HCT116 (cell line): ENCODE data around the gene ZNF780A. TPM values are rescaled to one million over a fixed set of nuclear protein-coding genes. Genes with fewer than 3 reads are reported as not detected.

Experiments
- ATAC-seq: fragments of 200-7000 bp; cut with Tn5 transposase; 2 replicates; pipeline ENCODE4 v1.9.1; 2020; ENCODE audit warnings: mild to moderate bottlenecking, moderate library complexity
- BruUV-seq: library from RNA; stranded (reverse); fragments of 400-500 nt; replicated peaks from 2 replicates; lab custom pipeline; 2021; lab: Mats Ljungman, UMichigan
- CTCF ChIA-PET: fragments of 300-600 bp; sonication (Branson Sonifier 250); formaldehyde crosslinking; loops from one replicate; lab custom pipeline; 2021; ENCODE audit warnings: antibody characterized with exemption; lab: Charles Lee
- POLR2A ChIA-PET: fragments of 300-600, 350-600 bp; sonication (Branson Sonifier 250); formaldehyde crosslinking; loops from one replicate; lab custom pipeline; 2021; ENCODE audit warnings: antibody characterized with exemption; lab: Charles Lee
- RAD21 ChIA-PET, 2 experiments: fragments of 300-600 bp; sonication (Branson Sonifier 250); formaldehyde crosslinking; loops; one replicate each; lab custom pipeline; 2023; ENCODE audit warnings: low total read pairs in 2 of 2; ENCODE audit not compliant: uncharacterized antibody in 2 of 2, unreplicated experiment in 2 of 2, low non-redundant PET in 1 of 2; lab: Charles Lee
- DNase-seq: peaks from one replicate; pipeline ENCODE4 v3.0.0-alpha.2; 2010; ENCODE audit warnings: low read depth, low spot score
- H2AFZ ChIP-seq: fragments of 200-600 bp; shearing (Covaris generic), sonication (generic); 2 replicates; pipeline ENCODE4 v1.6.1; 2017; ENCODE audit warnings: low read depth, mixed run types, mixed read lengths, antibody characterized with exemption, low read length; ENCODE audit not compliant: poor library complexity, severe bottlenecking
- H3K27ac ChIP-seq: 2 replicates; pipeline ENCODE4 v1.5.1; 2012; ENCODE audit warnings: low read depth, low read length
- H3K27me3 ChIP-seq: fragments of 200-600 bp; sonication (generic); 2 replicates; pipeline ENCODE4 v1.6.1; 2016; ENCODE audit warnings: mixed run types, low read length, mixed read lengths; ENCODE audit not compliant: insufficient read depth
- H3K36me3 ChIP-seq, 2 experiments: fragments of 200-500 bp in 1 of 2; fragments of 200-600 bp in 1 of 2; sonication (Bioruptor generic) in 1 of 2; sonication (generic) in 1 of 2; 2 replicates each; pipeline versions ENCODE4 v1.5.1 to v1.6.1; 2014 to 2016; ENCODE audit warnings: low read length in 2 of 2, inconsistent platforms in 1 of 2, mixed read lengths in 1 of 2, mixed run types in 1 of 2; ENCODE audit not compliant: insufficient read depth in 2 of 2, control insufficient read depth in 1 of 2
- H3K4me1 ChIP-seq, 2 experiments: fragments of 200-600 bp in 1 of 2; sonication (generic) in 1 of 2; 2 replicates each; pipeline versions ENCODE4 v1.5.1 to v1.6.1; 2012 to 2017; ENCODE audit warnings: low read length in 2 of 2, inconsistent platforms in 1 of 2, mild to moderate bottlenecking in 1 of 2, mixed read lengths in 1 of 2, mixed run types in 1 of 2, moderate library complexity in 1 of 2; ENCODE audit not compliant: insufficient read depth in 2 of 2, control insufficient read depth in 1 of 2
- H3K4me2 ChIP-seq: fragments of 200-600 bp; sonication (generic); 2 replicates; pipeline ENCODE4 v1.6.1; 2017; ENCODE audit warnings: mixed run types, low read length, mixed read lengths
- H3K4me3 ChIP-seq, 2 experiments: fragments of 200-600 bp in 1 of 2; sonication (generic) in 1 of 2; replicated peaks in 1 of 2; 2 replicates each; pipeline ENCODE4 v1.5.1; 2011 to 2016; ENCODE audit warnings: low read length in 2 of 2, control low read depth in 1 of 2, low read depth in 1 of 2, mild to moderate bottlenecking in 1 of 2, mixed read lengths in 1 of 2, mixed run types in 1 of 2
- H3K79me2 ChIP-seq: fragments of 200-600 bp; sonication (generic); 2 replicates; pipeline ENCODE4 v1.6.1; 2017; ENCODE audit warnings: mild to moderate bottlenecking, mixed run types, low read length, moderate library complexity, mixed read lengths; ENCODE audit not compliant: insufficient read depth
- H3K9ac ChIP-seq: fragments of 200-600 bp; sonication (generic); 2 replicates; pipeline ENCODE4 v1.6.1; 2016; ENCODE audit warnings: low read length, mixed read lengths
- H3K9me2 ChIP-seq: fragments of 200-600 bp; sonication (generic), shearing (Covaris generic); 2 replicates; pipeline ENCODE4 v1.6.1; 2017; ENCODE audit warnings: mixed run types, mild to moderate bottlenecking, moderate library complexity; ENCODE audit not compliant: insufficient read depth
- H3K9me3 ChIP-seq, 2 experiments: fragments of 200-500 bp in 1 of 2; fragments of 200-600 bp in 1 of 2; sonication (Bioruptor generic) in 1 of 2; sonication (generic) in 1 of 2; 2 replicates each; pipeline ENCODE4 v1.6.1; 2014 to 2017; ENCODE audit warnings: low read length in 2 of 2, mixed read lengths in 2 of 2, inconsistent platforms in 1 of 2, low read depth in 1 of 2, mild to moderate bottlenecking in 1 of 2, mixed run types in 1 of 2, moderate library complexity in 1 of 2; ENCODE audit not compliant: control insufficient read depth in 1 of 2, insufficient read depth in 1 of 2
- H4K20me1 ChIP-seq: fragments of 200-600 bp; sonication (generic), shearing (Covaris generic); 2 replicates; pipeline ENCODE4 v1.6.1; 2017; ENCODE audit warnings: mixed run types, mild to moderate bottlenecking, moderate library complexity; ENCODE audit not compliant: insufficient read depth
- CBX3 ChIP-seq: IDR thresholded peaks from 2 replicates; pipeline ENCODE4 v1.6.1; 2012; ENCODE audit warnings: low read depth
- CEBPB ChIP-seq: IDR thresholded peaks from 2 replicates; pipeline ENCODE4 v1.6.1; 2012; ENCODE audit warnings: low read depth
- EGR1 ChIP-seq: IDR thresholded peaks from 2 replicates; pipeline ENCODE4 v1.6.1; 2012; ENCODE audit warnings: low read depth
- ELF1 ChIP-seq: IDR thresholded peaks from 2 replicates; pipeline ENCODE4 v1.6.1; 2012; ENCODE audit warnings: low read depth, borderline replicate concordance
- EZH2 ChIP-seq: fragments of 200-600 bp; sonication (generic); IDR thresholded peaks from 2 replicates; pipeline ENCODE4 v1.6.1; 2017; ENCODE audit warnings: antibody characterized with exemption, mixed run types
- EZH2phosphoT487 ChIP-seq: fragments of 200-600 bp; IDR thresholded peaks from 2 replicates; pipeline ENCODE4 v1.6.1; 2018; ENCODE audit warnings: antibody characterized with exemption, borderline replicate concordance
- JUND ChIP-seq: IDR thresholded peaks from 2 replicates; pipeline ENCODE4 v1.6.1; 2012
- MAX ChIP-seq: IDR thresholded peaks from 2 replicates; pipeline ENCODE4 v1.6.1; 2012
- POLR2A ChIP-seq: IDR thresholded peaks from 2 replicates; pipeline ENCODE4 v1.7.0; 2011; ENCODE audit warnings: borderline replicate concordance; ENCODE audit not compliant: insufficient read depth, insufficient read length; ENCODE audit errors: extremely low read depth
- POLR2AphosphoS5 ChIP-seq: IDR thresholded peaks from 2 replicates; pipeline ENCODE4 v1.6.1; 2011; ENCODE audit warnings: mild to moderate bottlenecking, low read depth, low read length, moderate library complexity
- RAD21 ChIP-seq: IDR thresholded peaks from 2 replicates; pipeline ENCODE4 v1.6.1; 2012; ENCODE audit warnings: low read depth, mild to moderate bottlenecking
- SIN3A ChIP-seq: IDR thresholded peaks from 2 replicates; pipeline ENCODE4 v1.6.1; 2012; ENCODE audit warnings: low read depth
- ZBTB33 ChIP-seq: IDR thresholded peaks from 2 replicates; pipeline ENCODE4 v1.6.1; 2011; ENCODE audit warnings: mild to moderate bottlenecking, low read length, moderate library complexity; ENCODE audit not compliant: insufficient replicate concordance; ENCODE audit errors: extremely low read depth
- ZFX ChIP-seq: fragments of 450-650 bp; IDR thresholded peaks from 2 replicates; pipeline ENCODE4 v1.6.1; 2017
- ZNF274 ChIP-seq: fragments of 200-500 bp; sonication (Bioruptor generic); IDR thresholded peaks from 2 replicates; pipeline ENCODE4 v1.6.1; 2014; ENCODE audit warnings: mild to moderate bottlenecking, low read depth, low read length, inconsistent platforms
- intact Hi-C: fragments of 100-400 bp; cut with micrococcal nuclease; formaldehyde crosslinking; loops from 2 replicates; pipeline ENCODE4 v1.10.0; 2022
- total RNA-seq: library from RNA; stranded (reverse); gene quantifications from one replicate; pipeline ENCODE4 v1.2.1, GENCODE V29; 2021; ENCODE audit not compliant: unreplicated experiment

The ZNF780A gene
- total RNA-seq, 1 experiment from 2014 or later, result 18.9 TPM

- Histone ChIP-seq H3K79me2 (peaks cover 8% of the 10 kb centered on the region; the same call in 1 of the 2 replicates), H3K36me3 (no peaks in the 10 kb centered on the region), H3K4me1 (peaks cover 2 to 17% of the 10 kb centered on the region in 2 experiments; a peak in 1 of 4 replicates), H2AFZ (peak within 1 kb of the TSS; percentile 66), H3K9ac (peak within 1 kb of the TSS; percentile 64), H4K20me1 (no peaks in the 10 kb centered on the region), H3K4me3 (peak within 1 kb of the TSS; percentile 79 to 80), H3K27ac (peak within 1 kb of the TSS; percentile 24; the same call in 1 of the 2 replicates), H3K4me2 (peak within 1 kb of the TSS; percentile 90), H3K9me2 (no peaks in the 10 kb centered on the region), H3K27me3 (no peaks in the 10 kb centered on the region), H3K9me3 (peaks cover 9 to 10% of the 10 kb centered on the region in 2 experiments; a peak in 2 of 4 replicates)
- intact Hi-C loops, result no loop called here
- no TSS peak for BruUV-seq
- TF ChIP-seq RAD21 (no peak), MAX (peak; percentile 44; the same call in 1 of the 2 replicates), POLR2AphosphoS5 (peak; percentile 71)
- peak; percentile 19 for DNase-seq
- RAD21 ChIA-PET, result no interaction called here
- peak; percentile 97 for ATAC-seq
- CTCF ChIA-PET, result no interaction called here
- POLR2A ChIA-PET, result no interaction called here
These were observed 34.8 kb downstream of the ZNF780A start, which contains the start of gene ZNF780B for GRCh38 chr19:40055832-40056504. Gene ZNF780B, minus strand, starts transcription at chr19:40056231. Its CDS starts 5,899 bp downstream, at chr19:40050332.

GRCh38 chr19:40055049-40055448 lies 35.7 kb downstream of the ZNF780A start:
- POLR2A ChIA-PET, result no interaction called here
- Histone ChIP-seq H3K27ac (no peak overlapping the region), H3K4me1 (peaks cover 2 to 17% of the 10 kb centered on the region in 2 experiments; a peak in 1 of 4 replicates), H3K4me3 (peak overlapping the region; percentile 79 to 80), H3K9ac (peak overlapping the region; percentile 64; the same call in 1 of the 2 replicates), H3K4me2 (peak overlapping the region; percentile 90), H3K79me2 (peaks cover 8% of the 10 kb centered on the region), H4K20me1 (no peaks in the 10 kb centered on the region), H3K36me3 (no peaks in the 10 kb centered on the region), H3K9me2 (no peaks in the 10 kb centered on the region), H3K27me3 (no peaks in the 10 kb centered on the region), H3K9me3 (peaks cover 9 to 15% of the 10 kb centered on the region in 2 experiments; a peak in 3 of 4 replicates), H2AFZ (no peak overlapping the region)
- BruUV-seq, result no TSS peak
- RAD21 ChIA-PET, result no interaction called here
- CTCF ChIA-PET, result no interaction called here
- intact Hi-C loops, result no loop called here
- no peak for ATAC-seq
- no peak for DNase-seq
- no peak for TF ChIP-seq SIN3A
- no peak for TF ChIP-seq CEBPB
- TF ChIP-seq EZH2, result no peak
- TF ChIP-seq POLR2AphosphoS5, result no peak
- no peak for TF ChIP-seq CBX3
- TF ChIP-seq EGR1, result no peak
- TF ChIP-seq JUND, result no peak
- no peak for TF ChIP-seq ZNF274
- TF ChIP-seq ZFX, result no peak
- TF ChIP-seq ELF1, result no peak
- no peak for TF ChIP-seq POLR2A
- no peak for TF ChIP-seq EZH2phosphoT487
- no peak for TF ChIP-seq ZBTB33
- TF ChIP-seq MAX, result no peak
- TF ChIP-seq, all 23 proteins: peak for 0
